IMR-90 (cell line): ENCODE results near the gene SPINDOC. TPM values are rescaled to one million over a fixed set of nuclear protein-coding genes. Genes with fewer than 3 reads are reported as not detected.

ENCODE experiments used
- ATAC-seq: fragments of 200-7000 bp; cut with Tn5 transposase; 2 replicates; pipeline ENCODE4 v1.9.1; 2020; ENCODE audit warnings: low read depth, mild to moderate bottlenecking, moderate library complexity
- BruUV-seq: library from RNA; stranded (reverse); fragments of 400-500 nt; replicated peaks from 2 replicates; lab custom pipeline; 2021; lab: Mats Ljungman, UMichigan
- CTCF ChIA-PET: fragments of 300-600 bp; formaldehyde crosslinking; extraction: SDS; loops from one replicate; lab custom pipeline; 2021; ENCODE audit warnings: antibody characterized with exemption; lab: Yijun Ruan, JAX
- POLR2A ChIA-PET: fragments of 300-600 bp; sonication (Branson Sonifier 250); formaldehyde crosslinking; loops from one replicate; lab custom pipeline; 2022; ENCODE audit warnings: antibody characterized with exemption; ENCODE audit not compliant: unreplicated experiment; lab: Charles Lee
- DNase-seq: peaks from one replicate; pipeline ENCODE4 v3.0.0; 2013
- H2AFZ ChIP-seq: replicated peaks from 2 replicates; pipeline ENCODE3; 2013; ENCODE audit warnings: low read length, mild to moderate bottlenecking; ENCODE audit not compliant: poor library complexity
- H2AK5ac ChIP-seq: 2 replicates; pipeline ENCODE4 v1.6.1; 2013; ENCODE audit warnings: low read depth, low read length, inconsistent platforms
- H2AK9ac ChIP-seq: replicated peaks from 2 replicates; pipeline ENCODE3; 2013; ENCODE audit warnings: mild to moderate bottlenecking, low read depth, low read length, moderate library complexity; ENCODE audit not compliant: poor library complexity
- H2BK120ac ChIP-seq: 2 replicates; pipeline ENCODE4 v1.6.1; 2013; ENCODE audit warnings: low read depth, low read length, inconsistent platforms
- H2BK15ac ChIP-seq: 3 replicates; pipeline ENCODE4 v1.6.1; 2013; ENCODE audit warnings: low read depth, low read length, inconsistent platforms
- H2BK20ac ChIP-seq: 2 replicates; pipeline ENCODE4 v1.6.1; 2013; ENCODE audit warnings: low read depth, mild to moderate bottlenecking, inconsistent platforms, low read length, moderate library complexity
- H2BK5ac ChIP-seq: 2 replicates; pipeline ENCODE4 v1.6.1; 2013; ENCODE audit warnings: mild to moderate bottlenecking, low read depth, low read length, inconsistent platforms; ENCODE audit not compliant: poor library complexity, severe bottlenecking
- H3K14ac ChIP-seq: replicated peaks from 2 replicates; pipeline ENCODE4 v1.6.1; 2013; ENCODE audit warnings: low read depth, low read length, inconsistent platforms
- H3K18ac ChIP-seq: 2 replicates; pipeline ENCODE4 v1.6.1; 2013; ENCODE audit warnings: low read depth, low read length, control low read depth
- H3K23ac ChIP-seq: 2 replicates; pipeline ENCODE4 v1.6.1; 2013; ENCODE audit warnings: low read depth, low read length, inconsistent platforms
- H3K27ac ChIP-seq: 2 replicates; pipeline ENCODE4 v1.5.1; 2013; ENCODE audit warnings: mild to moderate bottlenecking, control low read depth, low read length; ENCODE audit not compliant: insufficient read depth
- H3K27me3 ChIP-seq: 2 replicates; pipeline ENCODE4 v1.6.1; 2013; ENCODE audit warnings: low read length; ENCODE audit not compliant: control insufficient read depth, insufficient read depth
- H3K36me3 ChIP-seq: 2 replicates; pipeline ENCODE4 v1.6.1; 2013; ENCODE audit warnings: low read length, mixed read lengths; ENCODE audit not compliant: control insufficient read depth, insufficient read depth
- H3K4ac ChIP-seq: 2 replicates; pipeline ENCODE4 v1.6.1; 2013; ENCODE audit warnings: low read depth, low read length, inconsistent platforms
- H3K4me1 ChIP-seq: 2 replicates; pipeline ENCODE4 v1.6.1; 2013; ENCODE audit warnings: low read length, mixed read lengths; ENCODE audit not compliant: control insufficient read depth, insufficient read depth
- H3K4me2 ChIP-seq: 2 replicates; pipeline ENCODE4 v1.6.1; 2013; ENCODE audit warnings: low read depth, mild to moderate bottlenecking, control low read depth, low read length, moderate library complexity
- H3K4me3 ChIP-seq: 2 replicates; pipeline ENCODE4 v1.5.1; 2013; ENCODE audit warnings: low read depth, mild to moderate bottlenecking, control low read depth, low read length, moderate library complexity; ENCODE audit not compliant: insufficient read depth
- H3K56ac ChIP-seq: 2 replicates; pipeline ENCODE4 v1.6.1; 2013; ENCODE audit warnings: low read length, inconsistent platforms; ENCODE audit not compliant: insufficient read depth; ENCODE audit errors: extremely low read depth
- H3K79me1 ChIP-seq, 2 experiments: 2 replicates each; pipeline ENCODE4 v1.6.1; 2013; ENCODE audit warnings: low read length in 2 of 2, inconsistent platforms in 1 of 2, low read depth in 1 of 2
- H3K9ac ChIP-seq: 2 replicates; pipeline ENCODE4 v1.6.1; 2013; ENCODE audit warnings: low read depth, low read length, control low read depth
- H3K9me1 ChIP-seq: 2 replicates; pipeline ENCODE4 v1.6.1; 2013; ENCODE audit warnings: low read length, inconsistent platforms; ENCODE audit not compliant: insufficient read depth
- H3K9me3 ChIP-seq: 2 replicates; pipeline ENCODE4 v1.6.1; 2013; ENCODE audit warnings: low read length; ENCODE audit not compliant: control insufficient read depth, insufficient read depth
- H4K20me1 ChIP-seq: 2 replicates; pipeline ENCODE4 v1.6.1; 2013; ENCODE audit warnings: low read length, inconsistent platforms; ENCODE audit not compliant: insufficient read depth
- H4K5ac ChIP-seq: 2 replicates; pipeline ENCODE4 v1.6.1; 2013; ENCODE audit warnings: mild to moderate bottlenecking, low read depth, low read length, control low read depth
- H4K8ac ChIP-seq, 2 experiments: 2 replicates each; pipeline ENCODE4 v1.6.1; 2013; ENCODE audit warnings: low read depth in 2 of 2, low read length in 2 of 2, control low read depth in 1 of 2, inconsistent platforms in 1 of 2
- H4K91ac ChIP-seq: 2 replicates; pipeline ENCODE4 v1.6.1; 2013; ENCODE audit warnings: low read depth, low read length, inconsistent platforms; ENCODE audit not compliant: insufficient read depth
- CEBPB ChIP-seq: IDR thresholded peaks from 2 replicates; pipeline ENCODE4 v1.6.1; 2012; ENCODE audit warnings: low read depth, low read length, improper control_type of control experiment
- FOS ChIP-seq: fragments of 150-350 bp; IDR thresholded peaks from 2 replicates; pipeline ENCODE4 v1.6.1; 2016; ENCODE audit warnings: low read depth, low read length
- RAD21 ChIP-seq: IDR thresholded peaks from 2 replicates; pipeline ENCODE4 v1.6.1; 2012; ENCODE audit warnings: low read length, improper control_type of control experiment
- SMC3 ChIP-seq: fragments of 150-350 bp; IDR thresholded peaks from 2 replicates; pipeline ENCODE4 v1.6.1; 2016; ENCODE audit warnings: low read depth, mild to moderate bottlenecking, antibody characterized with exemption, low read length, moderate library complexity
- WGBS, 2 experiments: methylation state at CpG; one replicate each; pipeline versions ENCODE4 v1.1.5 to v1.1.7; 2013; ENCODE audit warnings: missing lambda C conversion rate in 2 of 2; ENCODE audit not compliant: insufficient read length in 1 of 2; ENCODE audit errors: extremely low coverage in 2 of 2; 5-methylcytosine and 5-hydroxymethylcytosine counted together
- dilution Hi-C: fragments of 300-500 bp; cut with HindIII; formaldehyde crosslinking; loops from one replicate; pipeline ENCODE4 v1.14.3; 2018; ENCODE audit warnings: low sequenced_read_pairs; ENCODE audit not compliant: unreplicated experiment
- in situ Hi-C: fragments of 300-500 bp; cut with MboI; formaldehyde crosslinking; loops from 3 replicates; pipeline ENCODE4 v1.14.3; 2019; ENCODE audit warnings: low sequenced_read_pairs, inconsistent platforms, mixed read lengths
- intact Hi-C: fragments of 100-400 bp; cut with micrococcal nuclease; formaldehyde crosslinking; loops from 2 replicates; pipeline ENCODE4 v1.10.0; 2022
- polyA plus RNA-seq, 3 experiments: library from polyadenylated mRNA; depleted of rRNA; stranded (reverse); fragments of >200 nt; gene quantifications; 2 replicates each; pipeline ENCODE4 v1.2.3, GENCODE V29; 2012; ENCODE audit warnings: low replicate concordance in 1 of 3
- total RNA-seq: library from RNA; depleted of rRNA; stranded (reverse); fragments of >200 nt; gene quantifications from 2 replicates; pipeline ENCODE4 v1.2.3, GENCODE V29; 2012

The SPINDOC gene
- total and polyA plus RNA-seq, 2 of the 4 experiments (the other 2 are of a cell fraction) = 10.0 to 29.9 TPM

DNA sequence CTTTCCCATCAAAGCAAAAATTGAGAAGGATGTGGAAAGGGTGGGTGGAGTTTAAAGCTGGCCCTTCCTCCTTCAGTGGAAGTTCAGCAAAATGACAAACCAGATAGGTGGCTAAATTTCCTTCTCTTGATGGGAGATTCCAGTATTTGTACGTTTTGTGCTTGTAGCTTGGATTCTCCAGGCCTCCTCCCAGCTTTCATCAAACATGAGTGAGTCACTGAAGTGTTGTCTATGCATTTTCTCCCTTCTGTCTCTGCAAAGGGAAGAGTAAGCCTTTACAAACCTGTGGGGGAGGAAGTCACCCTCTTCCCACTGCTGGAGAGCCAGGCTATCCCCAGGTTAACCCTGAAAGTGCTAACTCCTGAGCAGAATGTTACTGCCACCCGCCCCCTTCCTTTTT is 32.0 kb downstream of the SPINDOC start:
- H4K8ac ChIP-seq = no peak overlapping the region
- no TSS peak for BruUV-seq
- intact Hi-C loops (loop anchor here (1.0 kb wide), 1 partner anchor 27 kb away; no protein-coding TSS in a partner anchor), in situ Hi-C loops (no loop called here), dilution Hi-C loops (no loop called here)
- no peak overlapping the region for H3K56ac ChIP-seq
- H3K23ac ChIP-seq = no peak overlapping the region
- no peak overlapping the region for H4K91ac ChIP-seq
- H3K27me3 ChIP-seq = no peaks in the 10 kb centered on the region
- WGBS, 2 experiments = 57% methylated on average over 1 of the region's 2 CpGs; no CpG with 5 or more reads in 1 of the 2 experiments
- no peak overlapping the region for H2AK9ac ChIP-seq
- no peak overlapping the region for H3K18ac ChIP-seq
- CTCF ChIA-PET = interaction anchor here (0.6 kb wide), 1 partner anchor 89 kb away, joined by 3 read pairs; no protein-coding TSS in a partner anchor
- peaks cover 15% of the 10 kb centered on the region for H3K4me1 ChIP-seq
- H2BK20ac ChIP-seq = no peak overlapping the region
- POLR2A ChIA-PET = interaction anchor here (0.7 kb wide), 1 partner anchor 27 kb away, joined by 3 read pairs; no protein-coding TSS in a partner anchor
- H4K20me1 ChIP-seq = peaks cover 76% of the 10 kb centered on the region
- no peak overlapping the region for H3K4me3 ChIP-seq
- peak; percentile 83 for ATAC-seq
- peak; percentile 66 for TF ChIP-seq FOS
- TF ChIP-seq RAD21 = peak; percentile 13; the same call in 1 of the 2 replicates
- TF ChIP-seq SMC3 = no peak
- peak; percentile 28; the same call in 1 of the 2 replicates for TF ChIP-seq CEBPB
- H2BK5ac ChIP-seq = peak overlapping the region; percentile 39
- no peak overlapping the region for H2AFZ ChIP-seq
- no peak overlapping the region for H3K4ac ChIP-seq
- no peak overlapping the region for H3K4me2 ChIP-seq
- no peak overlapping the region for H2AK5ac ChIP-seq
- no peak overlapping the region for H2BK15ac ChIP-seq
- peak; percentile 91 for DNase-seq
- peak overlapping the region; percentile 15; the same call in 1 of the 2 replicates for H3K27ac ChIP-seq
- H3K79me1 ChIP-seq = peaks cover 21 to 81% of the 10 kb centered on the region in 2 experiments
- no peak overlapping the region for H3K14ac ChIP-seq
- H3K9me1 ChIP-seq = peaks cover 36% of the 10 kb centered on the region
- no peaks in the 10 kb centered on the region for H3K9me3 ChIP-seq
- H3K9ac ChIP-seq = no peak overlapping the region
- H2BK120ac ChIP-seq = no peak overlapping the region
- H3K36me3 ChIP-seq = peaks cover 3% of the 10 kb centered on the region; the same call in 1 of the 2 replicates
- no peak overlapping the region for H4K5ac ChIP-seq
